Endodermal cell (in vitro differentiated cells): ENCODE results near the gene ATP5IF1. TPM values are rescaled to one million over a fixed set of nuclear protein-coding genes. Genes with fewer than 3 reads are reported as not detected.

ENCODE experiments used
- DNase-seq: peaks from one replicate; pipeline ENCODE4 v3.0.0-alpha.2; 2017
- H3K27ac ChIP-seq: 2 replicates; pipeline ENCODE4 v1.5.1; 2013; ENCODE audit warnings: mild to moderate bottlenecking, low read depth, low read length, moderate library complexity
- H3K27me3 ChIP-seq: 2 replicates; pipeline ENCODE4 v1.6.1; 2013; ENCODE audit warnings: mild to moderate bottlenecking, low read length, moderate library complexity; ENCODE audit not compliant: insufficient read depth, control insufficient read depth, poor library complexity, severe bottlenecking
- H3K36me3 ChIP-seq: 2 replicates; pipeline ENCODE4 v1.7.0; 2013; ENCODE audit warnings: mild to moderate bottlenecking, low read length, moderate library complexity; ENCODE audit not compliant: control insufficient read depth, insufficient read depth
- H3K4me1 ChIP-seq: one replicate; pipeline ENCODE4 v1.7.0; 2013; ENCODE audit warnings: low read length; ENCODE audit not compliant: control insufficient read depth, insufficient read depth
- H3K4me3 ChIP-seq: 2 replicates; pipeline ENCODE4 v1.5.1; 2013; ENCODE audit warnings: mild to moderate bottlenecking, low read length, moderate library complexity
- H3K9ac ChIP-seq: 2 replicates; pipeline ENCODE4 v1.6.1; 2013; ENCODE audit warnings: mild to moderate bottlenecking, low read length, moderate library complexity; ENCODE audit not compliant: poor library complexity, severe bottlenecking; ENCODE audit errors: extremely low read depth
- H3K9me3 ChIP-seq: 2 replicates; pipeline ENCODE4 v1.6.1; 2013; ENCODE audit warnings: mild to moderate bottlenecking, low read length, moderate library complexity; ENCODE audit not compliant: control insufficient read depth
- H3K27ac Mint-ChIP-seq: 2 replicates; pipeline ENCODE4 v1.8.0; 2020; ENCODE audit warnings: mixed read lengths
- H3K27me3 Mint-ChIP-seq: 2 replicates; pipeline ENCODE4 v1.8.0; 2021; ENCODE audit warnings: mild to moderate bottlenecking, mixed read lengths; ENCODE audit not compliant: insufficient read depth
- H3K36me3 Mint-ChIP-seq: 2 replicates; pipeline ENCODE4 v1.8.0; 2020; ENCODE audit warnings: low read depth, mixed read lengths
- H3K4me1 Mint-ChIP-seq: 2 replicates; pipeline ENCODE4 v1.8.0; 2020; ENCODE audit warnings: mixed read lengths
- H3K4me3 Mint-ChIP-seq: 2 replicates; pipeline ENCODE4 v1.8.0; 2020; ENCODE audit warnings: mild to moderate bottlenecking, moderate library complexity, mixed read lengths
- H3K9me3 Mint-ChIP-seq: 2 replicates; pipeline ENCODE4 v1.8.0; 2020; ENCODE audit warnings: mild to moderate bottlenecking, mixed read lengths
- CTCF ChIP-seq: fragments of 200-600 bp; sonication (generic); conservative IDR thresholded peaks from 2 replicates; pipeline ENCODE4 v1.5.0; 2021; ENCODE audit warnings: antibody characterized with exemption, mild to moderate bottlenecking
- WGBS, 2 experiments: methylation state at CpG; one replicate each; pipeline versions ENCODE4 v1.1.5 to v1.1.7; 2013; ENCODE audit warnings: missing lambda C conversion rate in 2 of 2, mixed read lengths in 1 of 2; ENCODE audit not compliant: insufficient coverage in 1 of 2, insufficient read length in 1 of 2; 5-methylcytosine and 5-hydroxymethylcytosine counted together
- total RNA-seq, 2 donors: library from RNA; stranded (reverse); fragmentation: NEBNext Ultra II Directional in 1 of 2; extraction: Animal tissue kit (Norgen Biotek cat#: 25700) in 1 of 2; gene quantifications; 2 replicates in 1 of 2; 3 replicates in 1 of 2; pipeline ENCODE4 v1.2.1, GENCODE V29; 2021

Gene ATP5IF1
- total RNA-seq, 2 donors from 2014 or later, result 182 to 222 TPM

DNA sequence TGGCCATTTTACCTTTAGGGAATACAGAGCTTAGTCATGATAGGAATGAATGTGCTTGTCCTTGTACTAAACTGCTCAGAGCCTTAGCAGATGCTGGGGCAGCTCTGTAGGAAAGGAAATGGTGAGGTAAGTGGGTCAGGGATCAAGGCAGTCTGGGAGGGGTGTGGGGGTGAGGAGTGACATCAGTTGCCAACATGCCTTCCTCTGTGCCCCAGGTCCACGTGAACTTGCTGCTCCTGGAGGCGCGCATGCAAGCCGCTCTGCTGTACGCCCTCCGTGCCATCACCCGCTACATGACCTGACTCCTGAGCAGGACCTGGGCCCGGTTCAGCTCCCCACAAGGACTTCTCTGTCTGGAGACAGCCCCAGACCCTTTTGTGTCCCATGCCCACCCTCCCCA is 44.6 kb downstream of the ATP5IF1 start:
- Histone ChIP-seq H3K27me3 (no peaks in the 10 kb centered on the region), H3K36me3 (peaks cover 62% of the 10 kb centered on the region), H3K9me3 (no peaks in the 10 kb centered on the region), H3K4me3 (no peak overlapping the region), H3K9ac (no peak overlapping the region), H3K4me1 (no peaks in the 10 kb centered on the region), H3K27ac (no peak overlapping the region)
- TF ChIP-seq CTCF, result no peak
- H3K4me1 Mint-ChIP-seq, result no peaks in the 10 kb centered on the region
- H3K9me3 Mint-ChIP-seq, result no peaks in the 10 kb centered on the region
- no peak overlapping the region for H3K4me3 Mint-ChIP-seq
- H3K27me3 Mint-ChIP-seq, result no peaks in the 10 kb centered on the region
- WGBS, 2 experiments, result 95 to 100% methylated on average over 4 to 8 of the region's 8 CpGs
- H3K36me3 Mint-ChIP-seq, result peaks cover 50% of the 10 kb centered on the region
- DNase-seq, result no peak
- no peak overlapping the region for H3K27ac Mint-ChIP-seq

- H3K36me3 ChIP-seq, result peaks cover 60% of the 10 kb centered on the region
- no peak overlapping the region for H3K4me3 ChIP-seq
- 95 to 100% methylated on average over 4 to 5 of the region's 5 CpGs for WGBS, 2 experiments
- no peaks in the 10 kb centered on the region for H3K27me3 ChIP-seq
- no peak for DNase-seq
- Mint-ChIP-seq H3K4me3 (no peak overlapping the region), H3K27me3 (no peaks in the 10 kb centered on the region), H3K9me3 (no peaks in the 10 kb centered on the region), H3K27ac (no peak overlapping the region), H3K4me1 (no peaks in the 10 kb centered on the region), H3K36me3 (peaks cover 48% of the 10 kb centered on the region)
- H3K9me3 ChIP-seq, result no peaks in the 10 kb centered on the region
- no peak overlapping the region for H3K9ac ChIP-seq
- no peak overlapping the region for H3K27ac ChIP-seq
- H3K4me1 ChIP-seq, result no peaks in the 10 kb centered on the region
- no peak for TF ChIP-seq CTCF
Observed at GRCh38 chr1:28280977-28281381, 45.1 kb downstream of the ATP5IF1 start.

GRCh38 chr1:28281608-28282425 is 45.9 kb downstream of the ATP5IF1 start:
- Mint-ChIP-seq H3K4me3 (no peak overlapping the region), H3K27me3 (no peaks in the 10 kb centered on the region), H3K36me3 (peaks cover 48% of the 10 kb centered on the region), H3K27ac (no peak overlapping the region), H3K9me3 (no peaks in the 10 kb centered on the region), H3K4me1 (no peaks in the 10 kb centered on the region)
- Histone ChIP-seq H3K4me1 (no peaks in the 10 kb centered on the region), H3K27me3 (no peaks in the 10 kb centered on the region), H3K9ac (no peak overlapping the region), H3K9me3 (no peaks in the 10 kb centered on the region), H3K36me3 (peaks cover 57% of the 10 kb centered on the region), H3K4me3 (no peak overlapping the region), H3K27ac (no peak overlapping the region)
- no peak for DNase-seq
- 89 to 91% methylated on average over 13 to 14 of the region's 14 CpGs for WGBS, 2 experiments
- no peak for TF ChIP-seq CTCF
